Lung microvascular endothelial cell (primary cell): Measurements from ENCODE around the gene PARK7. TPM values are rescaled to one million over a fixed set of nuclear protein-coding genes. Genes with fewer than 3 reads are reported as not detected.
"Not testable (repeated sequence)": the region's sequence is repeated elsewhere in the genome, so short reads cannot be mapped to it uniquely, and the experiment has no call there.

Source experiments
- DNase-seq, 2 donors: peaks; one replicate each; pipeline versions ENCODE4 v3.0.0 to v3.0.0-alpha.2; 2010; ENCODE audit warnings: low read depth in 2 of 2
- total RNA-seq: library from RNA; depleted of rRNA; stranded (reverse); fragments of >200 nt; gene quantifications from 2 replicates; pipeline ENCODE4 v1.2.1, GENCODE V29; 2014

PARK7 gene
- total RNA-seq, 1 donor from 2014 or later, result 237 TPM

- no peak for DNase-seq
Measured at GRCh38 chr1:7943251-7943650, 18.3 kb upstream of the PARK7 start.

DNA sequence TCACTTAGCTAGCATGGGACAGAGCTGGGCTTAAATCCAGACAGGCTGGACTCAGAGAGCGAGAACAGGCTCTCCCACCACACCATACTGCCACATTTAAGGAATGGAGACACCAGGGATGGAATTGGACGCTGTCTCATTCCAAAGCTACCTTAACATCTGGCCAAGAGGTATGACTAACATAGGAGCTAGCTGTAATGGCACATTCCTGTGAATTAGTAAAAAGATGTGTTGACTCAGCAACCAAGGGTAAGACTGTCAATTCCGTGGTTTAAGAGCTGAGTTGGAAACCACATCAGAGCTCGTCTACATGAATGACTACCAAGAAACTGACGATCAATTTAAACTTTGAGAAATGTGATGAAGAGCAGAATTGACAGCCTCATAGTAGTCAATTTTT, 12.6 kb upstream of the PARK7 start:
- no peak for DNase-seq

- not testable (repeated sequence) for DNase-seq
Measured at GRCh38 chr1:7952791-7953190, 8.7 kb upstream of the PARK7 start.

- DNase-seq, result peak; percentile 86 to 94
Measured at GRCh38 chr1:7953850-7954609, 7.5 kb upstream of the PARK7 start.

- DNase-seq, result no peak
Measured at GRCh38 chr1:7954683-7955082, 6.8 kb upstream of the PARK7 start.

DNA sequence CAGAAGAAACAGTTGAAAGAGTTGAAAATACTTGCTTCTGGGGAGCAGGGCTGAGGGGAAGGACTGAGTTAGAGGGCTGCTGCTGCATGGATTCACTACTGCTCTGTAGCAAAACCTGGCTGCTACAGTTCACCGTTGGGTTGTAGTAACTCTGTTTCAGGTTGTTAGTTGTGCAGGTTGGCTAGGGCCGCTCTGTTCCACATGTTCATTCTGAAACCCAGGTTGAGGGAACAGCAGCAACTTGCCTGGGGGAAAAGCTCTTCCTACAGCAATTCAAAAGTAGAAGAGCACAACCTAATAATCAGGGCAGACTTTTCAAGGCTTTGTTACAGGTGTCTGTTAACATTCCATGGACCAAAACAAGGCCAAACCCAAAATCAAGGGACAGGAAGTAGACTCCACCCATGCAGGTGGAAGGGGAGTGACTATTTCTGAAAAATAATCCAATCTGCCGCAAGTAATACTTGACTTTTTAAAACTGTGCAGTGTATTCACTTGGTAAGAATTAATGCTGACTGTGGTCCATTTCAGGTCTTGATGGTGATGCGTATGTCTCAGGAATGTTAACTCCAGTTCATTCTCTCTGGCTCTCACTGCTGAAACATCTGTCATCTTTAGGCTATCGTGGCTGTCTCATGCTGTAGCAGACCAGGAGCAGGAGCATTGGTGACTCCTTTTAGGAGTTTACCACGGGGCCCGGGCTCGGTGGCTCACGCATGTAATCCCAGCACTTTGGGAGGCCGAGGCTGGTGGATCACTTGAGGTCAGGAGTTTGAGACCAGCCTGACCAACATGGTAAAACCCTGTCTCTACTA, 5.1 kb upstream of the PARK7 start:
- DNase-seq, result no peak

GRCh38 chr1:7960165-7960564, 1.3 kb upstream of the PARK7 start:
- no peak for DNase-seq

- no peak for DNase-seq
Measured at GRCh38 chr1:7960867-7961215, 670 bp upstream of the PARK7 start.

DNA sequence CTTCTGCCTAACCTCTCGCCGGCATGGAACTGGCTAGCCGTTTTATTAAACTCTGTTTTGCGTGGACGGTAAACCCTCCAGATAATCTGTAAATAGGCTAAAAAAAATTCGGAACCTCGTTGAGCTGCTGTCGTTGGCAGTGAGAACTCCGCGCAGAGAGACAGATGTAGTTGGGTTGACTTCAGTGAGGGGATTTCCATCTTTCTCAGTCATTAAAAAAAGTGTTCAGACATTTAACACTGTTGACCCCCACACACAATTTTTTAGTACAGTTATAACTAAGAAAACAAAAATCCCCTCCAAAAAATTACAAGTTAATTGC, 464 bp downstream of the PARK7 start:
- DNase-seq, result no peak

- no peak for DNase-seq
Measured at GRCh38 chr1:7962636-7963377, 1.3 kb downstream of the PARK7 start.

- DNase-seq, result not testable (repeated sequence)
Measured at GRCh38 chr1:7963378-7963730, 1.8 kb downstream of the PARK7 start.

GRCh38 chr1:7963841-7964240, 2.3 kb downstream of the PARK7 start:
- not testable (repeated sequence) for DNase-seq

- DNase-seq, result peak in 1 of 2 donors; percentile 58
Measured at GRCh38 chr1:7964476-7964875, 3.0 kb downstream of the PARK7 start.

DNA sequence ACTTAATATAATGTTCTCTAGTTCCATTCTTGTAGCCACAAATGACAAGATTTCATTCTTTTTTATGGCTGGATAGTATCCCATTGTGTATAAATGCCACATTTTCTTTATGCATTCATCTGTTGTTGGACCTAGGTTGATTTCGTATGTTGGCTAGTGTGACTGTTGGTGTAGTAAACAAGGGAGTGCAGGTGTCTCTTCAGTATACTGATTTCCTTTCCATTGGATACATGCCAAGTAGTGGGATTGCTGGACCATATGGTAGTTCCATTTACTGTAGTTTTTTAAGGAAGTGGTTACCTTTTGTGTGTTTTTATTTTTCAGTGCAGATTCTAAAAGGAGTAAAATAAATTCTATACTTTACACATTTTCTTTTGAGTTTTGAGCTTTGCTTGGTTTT, 5.7 kb downstream of the PARK7 start:
- DNase-seq, result peak in 1 of 2 donors; percentile 48

DNA sequence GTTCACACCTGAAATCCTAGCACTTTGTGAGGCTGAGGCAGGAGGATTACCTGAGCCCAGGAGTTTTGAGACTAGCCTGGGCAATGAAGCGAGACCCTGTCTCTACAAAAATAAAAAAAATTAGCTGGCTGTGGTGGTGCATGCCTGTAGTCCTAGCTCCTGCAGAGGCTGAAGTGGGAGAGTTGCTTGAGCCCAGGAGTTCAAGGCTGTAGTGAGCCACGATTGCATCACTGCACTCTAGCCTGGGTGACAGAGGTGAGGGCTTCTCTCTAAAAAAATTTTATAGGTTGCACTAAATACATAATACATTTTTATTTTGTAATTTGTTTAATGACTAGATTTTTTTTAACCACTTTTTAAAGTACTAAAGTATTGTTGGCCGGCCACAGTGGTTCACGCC, 6.1 kb downstream of the PARK7 start:
- no peak for DNase-seq

GRCh38 chr1:7970246-7970645, 8.7 kb downstream of the PARK7 start:
- no peak for DNase-seq

DNA sequence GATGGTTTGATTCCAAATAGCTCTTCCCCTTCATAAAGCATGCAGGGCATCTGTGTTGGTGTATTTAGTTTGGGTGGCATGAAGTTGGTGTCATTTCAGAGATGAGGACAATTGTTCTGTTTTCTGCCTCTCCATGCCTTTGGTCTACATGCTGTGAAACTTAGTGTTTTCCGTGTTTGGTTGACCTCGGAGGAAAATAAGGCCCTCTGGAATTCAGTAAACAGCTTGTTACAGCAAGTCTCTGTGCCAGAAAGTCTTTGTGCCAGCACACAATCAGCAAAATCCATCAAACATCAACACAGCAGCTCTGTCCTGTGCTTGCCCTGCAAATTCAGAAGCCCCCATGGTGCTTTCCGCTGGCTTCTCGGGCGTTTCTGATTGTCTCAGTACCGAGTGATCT, 9.5 kb downstream of the PARK7 start:
- DNase-seq, result peak in 1 of 2 donors; percentile 76

- DNase-seq, result no peak
Measured at GRCh38 chr1:7972285-7972684, 10.8 kb downstream of the PARK7 start.

GRCh38 chr1:7973086-7973485, 11.6 kb downstream of the PARK7 start:
- DNase-seq, result no peak

DNA sequence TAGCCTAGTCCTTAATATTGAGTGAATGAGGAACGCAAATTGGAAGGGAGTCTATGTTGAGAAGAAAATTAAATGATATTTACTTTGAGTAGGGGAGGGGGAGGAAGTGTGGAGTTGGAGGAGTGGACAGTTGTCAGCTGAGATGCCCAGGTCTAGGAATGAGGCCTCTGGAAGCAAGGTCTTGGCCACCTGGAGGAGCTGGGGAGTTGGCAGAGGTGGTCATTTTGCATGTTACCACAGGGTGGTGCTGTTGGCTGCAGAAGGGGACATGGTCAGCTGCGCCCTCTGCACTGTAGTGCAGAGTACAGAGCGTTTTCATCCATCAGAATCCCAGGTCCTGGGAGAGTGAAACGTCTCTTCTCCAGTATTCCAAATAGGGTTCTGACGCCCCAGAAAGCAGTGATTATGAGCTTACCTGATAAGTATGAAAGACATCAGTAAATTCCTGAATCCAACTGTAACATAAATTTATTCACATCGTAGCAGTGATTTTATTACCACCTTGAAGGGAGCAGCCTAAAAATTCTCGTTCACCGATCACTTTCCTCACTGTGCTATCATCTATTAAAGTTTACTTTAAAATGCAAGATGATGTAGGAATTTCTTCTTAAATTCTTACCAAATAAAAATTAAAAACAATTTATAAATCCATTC, 13.8 kb downstream of the PARK7 start:
- DNase-seq, result peak; percentile 84

GRCh38 chr1:7980984-7981383, 19.5 kb downstream of the PARK7 start:
- DNase-seq, result no peak
